LNCaP clone FGC (cell line): Measurements from ENCODE around the gene DCUN1D4.

Source experiments
- DNase-seq: peaks from one replicate; pipeline ENCODE4 v3.0.0-alpha.2; 2011; ENCODE audit warnings: low read depth
- H3K4me3 ChIP-seq: 2 replicates; pipeline ENCODE4 v1.5.1; 2011; ENCODE audit warnings: mild to moderate bottlenecking, low read depth, low read length, control low read depth
- CTCF ChIP-seq: IDR thresholded peaks from 2 replicates; pipeline ENCODE4 v1.5.1; 2012; ENCODE audit warnings: mild to moderate bottlenecking; ENCODE audit not compliant: control insufficient read depth, insufficient read depth; ENCODE audit errors: extremely low read depth

DCUN1D4 gene

GRCh38 chr4:51960486-51960885, 117.5 kb downstream of the DCUN1D4 start:
- no peak for TF ChIP-seq CTCF
- no peak overlapping the region for H3K4me3 ChIP-seq
- no peak for DNase-seq

DNA sequence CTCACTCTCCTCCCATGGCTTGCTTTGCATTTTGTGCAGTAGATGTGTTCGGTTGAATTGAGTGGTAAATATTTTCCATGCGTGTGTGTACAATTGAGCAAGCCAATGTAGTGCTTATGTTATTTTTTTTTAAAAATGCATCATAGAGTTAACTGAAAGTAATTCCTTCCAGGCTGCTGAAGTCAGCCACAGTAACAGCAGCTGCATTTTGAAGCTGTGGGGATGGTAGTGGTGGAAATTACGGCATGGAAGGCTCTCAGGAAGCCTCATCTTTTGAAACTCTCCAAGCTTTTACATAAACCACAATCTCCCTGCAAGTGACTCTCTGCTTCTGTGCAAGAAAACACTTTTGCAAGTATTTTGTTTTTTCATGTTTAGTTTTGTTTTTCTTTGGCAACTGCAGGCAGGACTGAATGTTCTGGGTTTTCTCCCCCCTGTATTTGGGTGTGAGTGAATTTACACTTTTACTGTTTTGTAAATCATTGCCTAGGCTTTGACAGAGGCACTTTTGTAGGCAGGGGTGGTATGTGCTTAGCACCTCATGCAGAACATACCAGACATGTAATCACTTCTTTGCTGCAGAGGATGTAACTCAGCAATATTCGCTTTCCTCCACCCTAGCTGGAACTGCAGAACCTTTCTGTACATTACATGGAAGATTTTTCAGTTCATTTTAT, 121.0 kb downstream of the DCUN1D4 start:
- H3K4me3 ChIP-seq, result no peak overlapping the region
- TF ChIP-seq CTCF, result no peak
- DNase-seq, result no peak

GRCh38 chr4:51965862-51966261, 122.9 kb downstream of the DCUN1D4 start:
- no peak overlapping the region for H3K4me3 ChIP-seq
- DNase-seq, result no peak
- TF ChIP-seq CTCF, result no peak
